Astrocyte (in vitro differentiated cells and primary cell): ENCODE measurements around the gene HOXD10. TPM values are rescaled to one million over a fixed set of nuclear protein-coding genes. Genes with fewer than 3 reads are reported as not detected.

ENCODE experiments used
- DNase-seq: peaks from one replicate; pipeline ENCODE4 v3.0.0-alpha.2; 2010; ENCODE audit warnings: low read depth
- FAIRE-seq: peaks from 2 replicates; lab custom pipeline; 2011; peaks lifted over from hg19 to GRCh38; lab: Jason Lieb, UNC
- H2AFZ ChIP-seq: 2 replicates; pipeline ENCODE4 v1.6.0; 2012; ENCODE audit warnings: low read depth, low read length, inconsistent platforms
- H3K27ac ChIP-seq: 2 replicates; pipeline ENCODE4 v1.5.1; 2011; ENCODE audit warnings: low read depth, low read length, inconsistent platforms
- H3K27me3 ChIP-seq: 2 replicates; pipeline ENCODE4 v1.6.0; 2011; ENCODE audit warnings: low read length, inconsistent platforms; ENCODE audit not compliant: insufficient read depth
- H3K36me3 ChIP-seq: 2 replicates; pipeline ENCODE4 v1.5.1; 2011; ENCODE audit warnings: low read length, inconsistent platforms; ENCODE audit not compliant: insufficient read depth
- H3K4me1 ChIP-seq: 2 replicates; pipeline ENCODE4 v1.5.1; 2011; ENCODE audit warnings: low read length, inconsistent platforms; ENCODE audit not compliant: insufficient read depth
- H3K4me2 ChIP-seq: 2 replicates; pipeline ENCODE4 v1.6.0; 2012; ENCODE audit warnings: low read length, inconsistent platforms
- H3K4me3 ChIP-seq: 2 replicates; pipeline ENCODE4 v1.5.1; 2011; ENCODE audit warnings: low read depth, mild to moderate bottlenecking, low read length, inconsistent platforms; ENCODE audit not compliant: insufficient read depth
- H3K79me2 ChIP-seq: 2 replicates; pipeline ENCODE4 v1.6.0; 2012; ENCODE audit warnings: mild to moderate bottlenecking, low read length, inconsistent platforms; ENCODE audit not compliant: insufficient read depth
- H3K9ac ChIP-seq: 2 replicates; pipeline ENCODE4 v1.6.0; 2012; ENCODE audit warnings: mild to moderate bottlenecking, low read length, inconsistent platforms
- H3K9me3 ChIP-seq: 2 replicates; pipeline ENCODE4 v1.5.1; 2012; ENCODE audit warnings: low read depth, mild to moderate bottlenecking, low read length, inconsistent platforms; ENCODE audit not compliant: insufficient read depth
- H4K20me1 ChIP-seq: 2 replicates; pipeline ENCODE4 v1.6.0; 2012; ENCODE audit warnings: low read length, inconsistent platforms; ENCODE audit not compliant: insufficient read depth
- H3K27ac Mint-ChIP-seq: one replicate; pipeline ENCODE4 v1.8.0; 2021; ENCODE audit warnings: mild to moderate bottlenecking, mixed read lengths; ENCODE audit not compliant: unreplicated experiment
- H3K27me3 Mint-ChIP-seq: one replicate; pipeline ENCODE4 v1.8.0; 2021; ENCODE audit warnings: low read depth, mixed read lengths; ENCODE audit not compliant: unreplicated experiment
- H3K36me3 Mint-ChIP-seq: one replicate; pipeline ENCODE4 v1.8.0; 2021; ENCODE audit warnings: low read depth, mixed read lengths; ENCODE audit not compliant: unreplicated experiment
- H3K4me1 Mint-ChIP-seq: one replicate; pipeline ENCODE4 v1.8.0; 2021; ENCODE audit warnings: low read depth, mixed read lengths; ENCODE audit not compliant: unreplicated experiment
- H3K4me3 Mint-ChIP-seq: one replicate; pipeline ENCODE4 v1.8.0; 2021; ENCODE audit warnings: mild to moderate bottlenecking, moderate library complexity, mixed read lengths; ENCODE audit not compliant: unreplicated experiment
- H3K9me3 Mint-ChIP-seq: one replicate; pipeline ENCODE4 v1.8.0; 2021; ENCODE audit warnings: mild to moderate bottlenecking, mixed read lengths; ENCODE audit not compliant: unreplicated experiment
- EZH2 ChIP-seq: IDR thresholded peaks from 2 replicates; pipeline ENCODE4 v1.6.1; 2012; ENCODE audit warnings: mild to moderate bottlenecking, low read length, inconsistent platforms; ENCODE audit not compliant: insufficient read depth
- total RNA-seq: library from RNA; stranded (reverse); gene quantifications from 2 replicates; pipeline ENCODE4 v1.2.1, GENCODE V29; 2021
- TF ChIP-seq, protein P1 (sequence below): IDR thresholded peaks from 2 replicates; pipeline ENCODE4 v1.5.1; 2011; ENCODE audit warnings: low read depth, mild to moderate bottlenecking, inconsistent platforms, low read length, moderate library complexity; ENCODE audit not compliant: insufficient read depth

The HOXD10 gene
- total RNA-seq, 1 donor from 2014 or later: not detected

DNA sequence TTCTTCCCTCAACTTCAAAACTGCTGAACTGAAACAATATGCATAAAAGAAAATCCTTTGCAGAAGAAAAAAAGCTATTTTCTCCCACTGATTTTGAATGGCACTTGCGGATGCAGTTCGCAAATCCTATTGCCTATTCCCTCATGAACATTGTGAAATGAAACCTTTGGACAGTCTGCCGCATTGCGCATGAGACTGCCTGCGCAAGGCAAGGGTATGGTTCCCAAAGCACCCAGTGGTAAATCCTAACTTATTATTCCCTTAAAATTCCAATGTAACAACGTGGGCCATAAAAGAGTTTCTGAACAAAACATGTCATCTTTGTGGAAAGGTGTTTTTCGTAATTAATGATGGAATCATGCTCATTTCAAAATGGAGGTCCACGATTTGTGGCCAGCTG, 21.3 kb downstream of the HOXD10 start:
- Mint-ChIP-seq H3K4me3 (no peak overlapping the region), H3K27me3 (peaks cover 92% of the 10 kb centered on the region), H3K9me3 (peaks cover 35% of the 10 kb centered on the region), H3K27ac (no peak overlapping the region), H3K36me3 (peaks cover 2% of the 10 kb centered on the region), H3K4me1 (no peaks in the 10 kb centered on the region)
- Histone ChIP-seq H3K4me3 (no peak overlapping the region), H3K9ac (no peak overlapping the region), H4K20me1 (no peaks in the 10 kb centered on the region), H3K79me2 (no peaks in the 10 kb centered on the region), H3K4me1 (peaks cover 8% of the 10 kb centered on the region), H3K36me3 (no peaks in the 10 kb centered on the region), H3K4me2 (no peak overlapping the region), H3K27ac (no peak overlapping the region), H2AFZ (no peak overlapping the region), H3K27me3 (peaks cover 85% of the 10 kb centered on the region), H3K9me3 (peaks cover 6% of the 10 kb centered on the region)
- TF ChIP-seq, protein P1, sequence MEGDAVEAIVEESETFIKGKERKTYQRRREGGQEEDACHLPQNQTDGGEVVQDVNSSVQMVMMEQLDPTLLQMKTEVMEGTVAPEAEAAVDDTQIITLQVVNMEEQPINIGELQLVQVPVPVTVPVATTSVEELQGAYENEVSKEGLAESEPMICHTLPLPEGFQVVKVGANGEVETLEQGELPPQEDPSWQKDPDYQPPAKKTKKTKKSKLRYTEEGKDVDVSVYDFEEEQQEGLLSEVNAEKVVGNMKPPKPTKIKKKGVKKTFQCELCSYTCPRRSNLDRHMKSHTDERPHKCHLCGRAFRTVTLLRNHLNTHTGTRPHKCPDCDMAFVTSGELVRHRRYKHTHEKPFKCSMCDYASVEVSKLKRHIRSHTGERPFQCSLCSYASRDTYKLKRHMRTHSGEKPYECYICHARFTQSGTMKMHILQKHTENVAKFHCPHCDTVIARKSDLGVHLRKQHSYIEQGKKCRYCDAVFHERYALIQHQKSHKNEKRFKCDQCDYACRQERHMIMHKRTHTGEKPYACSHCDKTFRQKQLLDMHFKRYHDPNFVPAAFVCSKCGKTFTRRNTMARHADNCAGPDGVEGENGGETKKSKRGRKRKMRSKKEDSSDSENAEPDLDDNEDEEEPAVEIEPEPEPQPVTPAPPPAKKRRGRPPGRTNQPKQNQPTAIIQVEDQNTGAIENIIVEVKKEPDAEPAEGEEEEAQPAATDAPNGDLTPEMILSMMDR: no peak
- no peak for TF ChIP-seq EZH2
- FAIRE-seq (no peak), DNase-seq (no peak)

DNA sequence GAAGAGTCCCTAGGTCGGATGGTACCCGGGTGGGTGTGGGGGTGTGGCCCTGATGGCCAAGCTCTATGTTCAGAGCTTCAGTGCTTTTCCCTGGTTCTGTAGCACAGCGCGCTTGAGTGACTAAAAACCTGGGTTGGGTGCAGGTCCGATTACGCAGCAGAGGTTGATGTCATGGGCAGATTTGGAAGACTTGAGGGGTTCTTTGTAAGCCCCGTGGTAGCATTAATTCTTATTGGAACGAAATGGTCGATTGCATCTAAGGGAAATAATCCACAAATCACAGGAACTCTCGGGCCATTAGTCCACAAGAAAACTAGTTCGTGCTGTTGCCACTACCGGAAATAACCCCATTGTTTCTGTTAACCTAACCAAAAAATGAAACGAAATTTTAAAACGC, 21.9 kb downstream of the HOXD10 start:
- no peaks in the 10 kb centered on the region for H3K4me1 Mint-ChIP-seq
- Histone ChIP-seq H3K27me3 (peaks cover 85% of the 10 kb centered on the region), H3K9me3 (peaks cover 6% of the 10 kb centered on the region), H3K36me3 (no peaks in the 10 kb centered on the region), H2AFZ (no peak overlapping the region), H4K20me1 (no peaks in the 10 kb centered on the region), H3K9ac (no peak overlapping the region), H3K27ac (no peak overlapping the region), H3K4me1 (peaks cover 8% of the 10 kb centered on the region), H3K4me3 (no peak overlapping the region), H3K4me2 (no peak overlapping the region), H3K79me2 (no peaks in the 10 kb centered on the region)
- peaks cover 2% of the 10 kb centered on the region for H3K36me3 Mint-ChIP-seq
- no peak overlapping the region for H3K27ac Mint-ChIP-seq
- H3K27me3 Mint-ChIP-seq: peaks cover 92% of the 10 kb centered on the region
- no peak for FAIRE-seq
- TF ChIP-seq, protein P1: no peak
- TF ChIP-seq EZH2: no peak
- DNase-seq: no peak
- peaks cover 37% of the 10 kb centered on the region for H3K9me3 Mint-ChIP-seq
- no peak overlapping the region for H3K4me3 Mint-ChIP-seq

DNA sequence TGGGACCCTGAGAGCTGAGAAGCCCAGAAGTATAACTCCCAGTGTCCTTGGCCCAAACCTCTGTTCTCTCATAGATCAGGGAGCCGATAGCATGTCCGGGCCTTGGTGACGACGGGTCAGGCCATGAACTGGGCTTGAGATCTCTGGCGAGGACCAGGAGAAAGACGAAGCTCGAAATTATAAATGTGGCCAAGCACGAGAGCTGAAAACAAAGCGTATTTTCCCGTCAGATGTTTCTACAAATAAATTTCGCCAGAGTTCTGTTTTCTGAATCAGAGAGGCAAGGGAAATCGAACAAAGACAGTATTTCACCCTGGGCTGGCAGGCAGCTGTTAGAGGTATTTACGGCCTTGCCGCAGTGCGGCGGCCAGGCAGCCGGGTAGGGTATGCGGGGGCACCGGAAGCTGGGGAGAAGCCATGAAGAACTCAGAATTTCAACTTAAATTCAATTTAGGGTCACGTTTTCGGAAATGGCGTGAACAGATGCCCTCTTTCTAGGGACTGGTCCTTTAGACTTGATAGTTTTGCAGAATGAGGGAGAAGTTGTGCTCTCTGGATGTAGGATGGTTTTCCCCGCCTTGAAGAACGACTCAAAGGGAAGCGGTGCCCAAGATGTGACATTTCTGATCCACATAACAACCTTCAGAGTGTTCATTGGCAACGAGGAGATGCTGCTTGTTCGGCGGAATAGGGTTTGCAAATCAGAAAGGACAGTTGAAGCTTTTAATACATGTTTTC, 22.5 kb downstream of the HOXD10 start:
- peaks cover 8% of the 10 kb centered on the region for H3K4me1 ChIP-seq

More for the DNA sequence above, 22.5 kb downstream of the HOXD10 start:
- Mint-ChIP-seq H3K27me3 (peaks cover 92% of the 10 kb centered on the region), H3K36me3 (peaks cover 2% of the 10 kb centered on the region), H3K9me3 (peaks cover 42% of the 10 kb centered on the region), H3K4me3 (no peak overlapping the region), H3K4me1 (no peaks in the 10 kb centered on the region), H3K27ac (no peak overlapping the region)
- no peaks in the 10 kb centered on the region for H3K36me3 ChIP-seq
- no peak overlapping the region for H3K9ac ChIP-seq
- no peak overlapping the region for H3K4me3 ChIP-seq
- DNase-seq: no peak
- peak overlapping the region; percentile 19 for H3K4me2 ChIP-seq
- no peak overlapping the region for H3K27ac ChIP-seq
- FAIRE-seq: no peak
- TF ChIP-seq EZH2: peak; percentile 45
- TF ChIP-seq, protein P1: no peak
- peaks cover 85% of the 10 kb centered on the region for H3K27me3 ChIP-seq
- H3K79me2 ChIP-seq: no peaks in the 10 kb centered on the region
- peaks cover 6% of the 10 kb centered on the region for H3K9me3 ChIP-seq
- H4K20me1 ChIP-seq: no peaks in the 10 kb centered on the region
- H2AFZ ChIP-seq: no peak overlapping the region
